ENCODE results near the gene HMG20A. TPM values are rescaled to one million over a fixed set of nuclear protein-coding genes. Genes with fewer than 3 reads are reported as not detected.
"Not testable (repeated sequence)": the region's sequence is repeated elsewhere in the genome, so short reads cannot be mapped to it uniquely, and the experiment has no call there.

HMG20A gene
- total and polyA plus RNA-seq, 12 donors, result 14.0 to 57.2 (median 38.9) TPM

DNA sequence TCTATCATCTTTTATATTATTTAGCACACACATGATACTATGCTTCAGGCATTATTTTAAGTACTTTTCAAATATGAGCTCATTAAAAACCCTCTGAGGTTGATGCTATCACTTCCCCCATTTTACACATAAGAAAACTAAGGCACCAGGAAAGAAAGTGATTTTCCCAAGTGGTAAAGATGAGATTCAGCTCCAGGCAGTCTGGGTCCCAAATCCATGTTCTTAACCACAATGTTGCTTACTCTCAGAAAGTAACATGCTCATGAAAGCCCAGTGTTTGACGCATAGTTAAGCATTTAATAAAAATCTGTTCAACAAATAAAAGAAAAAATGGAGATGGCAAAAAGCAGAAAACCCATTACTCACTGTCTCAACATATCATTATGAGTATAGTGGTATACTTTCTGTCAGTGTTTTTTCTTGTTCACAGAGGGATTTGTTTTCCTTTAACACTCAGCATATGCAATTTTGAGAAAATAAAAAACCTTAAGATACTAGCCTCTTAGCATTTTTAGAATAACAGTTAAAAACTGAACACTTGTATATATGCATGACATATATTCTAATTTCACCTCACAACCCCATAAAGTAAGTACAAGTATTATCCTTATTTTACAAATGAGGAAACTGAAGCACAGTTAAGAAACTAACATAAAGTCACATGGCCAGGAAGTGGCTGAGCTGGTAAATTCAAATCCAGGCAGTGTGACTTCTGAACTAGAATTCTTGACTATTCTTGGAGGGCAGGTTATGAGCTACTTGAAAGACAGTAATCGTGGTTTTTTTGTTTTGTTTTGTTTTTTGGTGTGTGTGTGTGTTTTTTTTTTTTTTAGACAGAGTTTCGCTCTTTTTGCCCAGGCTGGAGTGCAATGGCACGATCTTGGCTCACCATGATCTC lies 11.2 kb upstream of the HMG20A start:
- H3K4me3 ChIP-seq, result no peak overlapping the region
- no peak for DNase-seq
- H3K36me3 ChIP-seq (replicated peaks in 1 of 2), result no peaks in the 10 kb centered on the region
- H3K27ac ChIP-seq, result no peak overlapping the region
- peaks cover 4 to 14% of the 10 kb centered on the region in 2 donors for H3K4me1 ChIP-seq (replicated peaks in 1 of 2)
- H3K27me3 ChIP-seq, result no peaks in the 10 kb centered on the region
- no peak for TF ChIP-seq POLR2A (IDR thresholded peaks at IDR 0.05)
- TF ChIP-seq, protein P1, sequence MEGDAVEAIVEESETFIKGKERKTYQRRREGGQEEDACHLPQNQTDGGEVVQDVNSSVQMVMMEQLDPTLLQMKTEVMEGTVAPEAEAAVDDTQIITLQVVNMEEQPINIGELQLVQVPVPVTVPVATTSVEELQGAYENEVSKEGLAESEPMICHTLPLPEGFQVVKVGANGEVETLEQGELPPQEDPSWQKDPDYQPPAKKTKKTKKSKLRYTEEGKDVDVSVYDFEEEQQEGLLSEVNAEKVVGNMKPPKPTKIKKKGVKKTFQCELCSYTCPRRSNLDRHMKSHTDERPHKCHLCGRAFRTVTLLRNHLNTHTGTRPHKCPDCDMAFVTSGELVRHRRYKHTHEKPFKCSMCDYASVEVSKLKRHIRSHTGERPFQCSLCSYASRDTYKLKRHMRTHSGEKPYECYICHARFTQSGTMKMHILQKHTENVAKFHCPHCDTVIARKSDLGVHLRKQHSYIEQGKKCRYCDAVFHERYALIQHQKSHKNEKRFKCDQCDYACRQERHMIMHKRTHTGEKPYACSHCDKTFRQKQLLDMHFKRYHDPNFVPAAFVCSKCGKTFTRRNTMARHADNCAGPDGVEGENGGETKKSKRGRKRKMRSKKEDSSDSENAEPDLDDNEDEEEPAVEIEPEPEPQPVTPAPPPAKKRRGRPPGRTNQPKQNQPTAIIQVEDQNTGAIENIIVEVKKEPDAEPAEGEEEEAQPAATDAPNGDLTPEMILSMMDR (IDR thresholded peaks at IDR 0.05), result no peak
- intact Hi-C loops (cut with DNase I), result no loop called here
- WGBS, 4 donors, result 74 to 79% (median 76%) methylated on average over 4 of the region's 4 CpGs
- no peaks in the 10 kb centered on the region for H3K9me3 ChIP-seq (replicated peaks in 1 of 3)

DNA sequence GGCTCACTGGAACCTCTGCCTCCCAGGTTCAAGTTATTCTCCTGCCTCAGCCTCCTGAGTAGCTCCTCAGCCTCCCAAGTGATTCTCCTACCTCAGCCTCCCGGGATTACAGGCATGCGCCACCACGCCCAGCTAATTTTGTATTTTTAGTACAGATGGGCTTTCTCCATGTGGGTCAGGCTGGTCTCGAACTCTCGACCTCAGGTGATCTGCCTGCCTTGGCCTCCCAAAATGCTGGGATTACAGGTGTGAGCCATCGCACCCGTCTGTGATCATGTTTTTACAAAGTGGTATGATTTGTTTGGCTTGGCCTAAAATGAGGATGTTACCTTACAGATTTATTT lies 10.6 kb upstream of the HMG20A start:
- Histone ChIP-seq H3K27ac (peak overlapping the region in 1 of 5 donors; percentile 24), H3K4me1 (replicated peaks in 1 of 2) (peaks cover 4 to 14% of the 10 kb centered on the region in 2 donors)
- DNase-seq; H3K27me3 ChIP-seq; intact Hi-C loops (cut with DNase I); H3K9me3 ChIP-seq (replicated peaks in 1 of 3); H3K36me3 ChIP-seq (replicated peaks in 1 of 2); H3K4me3 ChIP-seq: not testable (repeated sequence)
- WGBS, 4 donors, result 89 to 97% (median 94%) methylated on average over 5 to 7 of the region's 7 CpGs

DNA sequence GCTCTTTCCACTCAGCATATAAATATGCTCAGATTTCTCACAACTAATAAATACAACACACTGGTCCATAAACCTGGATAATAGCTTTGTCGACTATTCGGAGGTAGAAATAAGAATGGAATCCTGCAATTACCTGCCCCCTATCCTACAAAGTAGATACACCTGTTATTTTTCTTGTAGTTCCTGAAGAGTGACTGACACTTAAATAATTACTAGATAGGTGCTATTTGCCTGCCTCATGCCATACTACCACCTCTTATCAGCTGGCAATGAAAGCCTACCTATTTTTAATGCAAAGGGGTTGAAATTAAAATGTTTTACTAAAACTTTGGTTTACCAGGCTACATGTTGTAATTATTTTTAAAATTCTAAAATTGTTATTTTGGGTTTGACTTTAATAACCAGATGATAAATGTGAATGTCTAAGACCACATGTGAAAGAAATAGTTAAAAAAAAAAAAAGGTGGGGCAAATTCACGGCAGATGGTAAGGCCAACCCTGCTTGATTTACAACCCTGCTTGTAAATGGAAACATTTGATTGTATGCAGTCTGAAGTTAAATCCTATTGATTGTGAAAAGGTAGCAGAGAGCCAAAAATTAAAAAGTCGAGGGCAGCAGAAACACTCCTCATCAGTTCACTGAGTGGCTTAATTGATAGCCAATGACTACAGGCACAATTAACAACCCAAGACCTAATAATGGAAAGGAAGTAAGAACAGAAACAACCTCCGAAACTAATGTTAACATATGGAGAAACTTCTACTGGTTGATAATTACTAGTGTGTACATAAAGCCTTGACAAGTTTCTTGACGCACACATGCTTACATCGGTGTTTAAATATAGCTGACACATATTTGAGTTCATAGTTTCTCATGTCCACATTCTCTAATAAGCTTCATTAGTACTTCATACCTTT lies 9.7 kb upstream of the HMG20A start:
- Histone ChIP-seq H3K4me1 (replicated peaks in 1 of 2) (peaks cover 4 to 22% of the 10 kb centered on the region in 2 donors), H3K9me3 (replicated peaks in 1 of 3) (no peaks in the 10 kb centered on the region), H3K27ac (no peak overlapping the region), H3K4me3 (no peak overlapping the region), H3K36me3 (replicated peaks in 1 of 2) (no peaks in the 10 kb centered on the region), H3K27me3 (no peaks in the 10 kb centered on the region)
- intact Hi-C loops (cut with DNase I), result no loop called here
- 85 to 90% (median 86%) methylated on average over 7 of the region's 7 CpGs for WGBS, 4 donors
- DNase-seq, result no peak
- no peak for TF ChIP-seq POLR2A (IDR thresholded peaks at IDR 0.05)
- TF ChIP-seq, protein P1 (IDR thresholded peaks at IDR 0.05), result no peak

DNA sequence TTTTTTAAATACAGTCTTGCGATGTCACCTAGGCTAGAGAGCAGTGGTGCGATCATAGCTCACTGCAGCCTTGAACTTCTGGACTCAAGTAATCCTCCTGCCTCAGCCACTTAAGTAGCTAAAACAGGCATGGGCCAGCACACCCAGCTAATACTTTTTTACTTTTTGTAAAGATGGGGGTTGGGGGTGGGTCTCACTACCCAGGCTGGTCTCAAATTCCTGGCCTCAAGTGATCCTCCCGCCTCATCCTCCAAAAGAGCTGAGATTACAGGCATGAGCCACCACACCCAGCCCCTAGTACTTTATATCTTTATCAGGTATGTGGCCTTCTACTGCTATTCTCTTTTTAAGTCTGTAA lies 9.1 kb upstream of the HMG20A start:
- DNase-seq, result no peak
- no peak overlapping the region for H3K4me3 ChIP-seq
- WGBS, 4 donors, result 91 to 93% (median 93%) methylated on average over 3 of the region's 3 CpGs
- no peak overlapping the region for H3K27ac ChIP-seq
- TF ChIP-seq, protein P1 (IDR thresholded peaks at IDR 0.05), result no peak
- no peak for TF ChIP-seq POLR2A (IDR thresholded peaks at IDR 0.05)
- intact Hi-C loops (cut with DNase I), result no loop called here
- H3K4me1 ChIP-seq (replicated peaks in 1 of 2), result peaks cover 4 to 28% of the 10 kb centered on the region in 2 donors
- no peaks in the 10 kb centered on the region for H3K36me3 ChIP-seq (replicated peaks in 1 of 2)
- no peaks in the 10 kb centered on the region for H3K27me3 ChIP-seq
- H3K9me3 ChIP-seq (replicated peaks in 1 of 3), result no peaks in the 10 kb centered on the region

Data from adrenal gland (tissue), 12 donors.